Breast epithelium (tissue), 4 donors: ENCODE results near the gene CLIP2. TPM values are rescaled to one million over a fixed set of nuclear protein-coding genes. Genes with fewer than 3 reads are reported as not detected.

Experiments
- DNase-seq, 2 donors: peaks; one replicate each; pipeline ENCODE4 v3.0.0-alpha.2; 2019; ENCODE audit warnings: low spot score in 2 of 2
- H3K27ac ChIP-seq, 2 donors: fragments of 200-600 bp; sonication (generic) in 1 of 2; one replicate each; pipeline ENCODE4 v1.5.1; 2016 to 2019; ENCODE audit warnings: mild to moderate bottlenecking in 1 of 2
- H3K27me3 ChIP-seq, 2 donors: fragments of 200-600 bp; sonication (generic) in 1 of 2; one replicate each; pipeline versions ENCODE4 v1.5.1 to v1.6.0; 2017 to 2019; ENCODE audit warnings: control low read depth in 1 of 2, mild to moderate bottlenecking in 1 of 2
- H3K36me3 ChIP-seq: fragments of 200-600 bp; one replicate; pipeline ENCODE4 v1.5.1; 2019
- H3K4me1 ChIP-seq, 2 donors: fragments of 200-600 bp; sonication (generic); one replicate each; pipeline ENCODE4 v1.5.1; 2016 to 2019; ENCODE audit warnings: control low read depth in 1 of 2
- H3K4me3 ChIP-seq, 3 donors: fragments of 200-600 bp; sonication (generic); 1 replicate in 2 of 3; 2 replicates in 1 of 3; pipeline ENCODE4 v1.5.1; 2016 to 2019; ENCODE audit warnings: mild to moderate bottlenecking in 3 of 3, moderate library complexity in 2 of 3
- H3K9me3 ChIP-seq, 2 donors: fragments of 200-600 bp; sonication (generic) in 1 of 2; one replicate each; pipeline ENCODE4 v1.5.1; 2016 to 2019; ENCODE audit warnings: control low read depth in 1 of 2
- POLR2A ChIP-seq: fragments of 450-650 bp; IDR thresholded peaks from one replicate; pipeline ENCODE4 v1.6.1; 2016; ENCODE audit warnings: antibody characterized with exemption, mild to moderate bottlenecking, moderate library complexity
- POLR2AphosphoS5 ChIP-seq, 3 donors: sonication (generic); formaldehyde crosslinking; IDR thresholded peaks; one replicate each; pipeline ENCODE4 v1.6.1; 2017; ENCODE audit warnings: antibody characterized with exemption in 3 of 3
- intact Hi-C: fragments of 100-400 bp; cut with DNase I; formaldehyde crosslinking; loops from one replicate; pipeline ENCODE4 v1.15.1; 2023; ENCODE audit warnings: low total_unique reads
- total RNA-seq, 3 donors: library from RNA; depleted of rRNA; stranded (reverse); fragments of >200 nt; gene quantifications; one replicate each; pipeline ENCODE4 v1.1.0, GENCODE V29; 2016
- TF ChIP-seq, protein P1 (sequence below), 3 donors: fragments of 450-650 bp; IDR thresholded peaks; one replicate each; pipeline ENCODE4 v1.5.1; 2016 to 2017; ENCODE audit warnings: antibody characterized with exemption in 3 of 3, mild to moderate bottlenecking in 3 of 3, moderate library complexity in 3 of 3

CLIP2 gene
- total RNA-seq, 3 donors from 2014 or later, result 7.3 to 20.3 (median 13.0) TPM

- no peak for TF ChIP-seq POLR2AphosphoS5 (IDR thresholded peaks at IDR 0.05)
- TF ChIP-seq POLR2A, result no peak
- TF ChIP-seq, protein P1, sequence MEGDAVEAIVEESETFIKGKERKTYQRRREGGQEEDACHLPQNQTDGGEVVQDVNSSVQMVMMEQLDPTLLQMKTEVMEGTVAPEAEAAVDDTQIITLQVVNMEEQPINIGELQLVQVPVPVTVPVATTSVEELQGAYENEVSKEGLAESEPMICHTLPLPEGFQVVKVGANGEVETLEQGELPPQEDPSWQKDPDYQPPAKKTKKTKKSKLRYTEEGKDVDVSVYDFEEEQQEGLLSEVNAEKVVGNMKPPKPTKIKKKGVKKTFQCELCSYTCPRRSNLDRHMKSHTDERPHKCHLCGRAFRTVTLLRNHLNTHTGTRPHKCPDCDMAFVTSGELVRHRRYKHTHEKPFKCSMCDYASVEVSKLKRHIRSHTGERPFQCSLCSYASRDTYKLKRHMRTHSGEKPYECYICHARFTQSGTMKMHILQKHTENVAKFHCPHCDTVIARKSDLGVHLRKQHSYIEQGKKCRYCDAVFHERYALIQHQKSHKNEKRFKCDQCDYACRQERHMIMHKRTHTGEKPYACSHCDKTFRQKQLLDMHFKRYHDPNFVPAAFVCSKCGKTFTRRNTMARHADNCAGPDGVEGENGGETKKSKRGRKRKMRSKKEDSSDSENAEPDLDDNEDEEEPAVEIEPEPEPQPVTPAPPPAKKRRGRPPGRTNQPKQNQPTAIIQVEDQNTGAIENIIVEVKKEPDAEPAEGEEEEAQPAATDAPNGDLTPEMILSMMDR (IDR thresholded peaks at IDR 0.05), result no peak
- Histone ChIP-seq H3K4me1 (no peaks in the 10 kb centered on the region), H3K27ac (no peak overlapping the region), H3K4me3 (no peak overlapping the region), H3K36me3 (no peaks in the 10 kb centered on the region), H3K9me3 (no peaks in the 10 kb centered on the region), H3K27me3 (no peaks in the 10 kb centered on the region)
- intact Hi-C loops, result loop anchor here (10.0 kb wide), 1 partner anchor 199 kb away; no protein-coding TSS in a partner anchor
- no peak for DNase-seq
Observed at GRCh38 chr7:74403521-74404387, 114.5 kb downstream of the CLIP2 start.

GRCh38 chr7:74404388-74404700, 115.1 kb downstream of the CLIP2 start:
- no peak for DNase-seq
- intact Hi-C loops, result loop anchor here (10.0 kb wide), 1 partner anchor 200 kb away; no protein-coding TSS in a partner anchor
- Histone ChIP-seq H3K4me3 (no peak overlapping the region), H3K9me3 (no peaks in the 10 kb centered on the region), H3K36me3 (no peaks in the 10 kb centered on the region), H3K27me3 (no peaks in the 10 kb centered on the region), H3K4me1 (no peaks in the 10 kb centered on the region), H3K27ac (no peak overlapping the region)
- no peak for TF ChIP-seq POLR2AphosphoS5 (IDR thresholded peaks at IDR 0.05)
- TF ChIP-seq POLR2A, result no peak
- TF ChIP-seq, protein P1 (IDR thresholded peaks at IDR 0.05), result no peak

- TF ChIP-seq POLR2AphosphoS5 (IDR thresholded peaks at IDR 0.05) (no peak), POLR2A (no peak)
- TF ChIP-seq, protein P1 (IDR thresholded peaks at IDR 0.05), result no peak
- Histone ChIP-seq H3K4me3 (no peak overlapping the region), H3K9me3 (no peaks in the 10 kb centered on the region), H3K27ac (no peak overlapping the region), H3K27me3 (no peaks in the 10 kb centered on the region), H3K36me3 (no peaks in the 10 kb centered on the region), H3K4me1 (no peaks in the 10 kb centered on the region)
- intact Hi-C loops, result loop anchor here (10.0 kb wide), 1 partner anchor 200 kb away; no protein-coding TSS in a partner anchor
- no peak for DNase-seq
Observed at GRCh38 chr7:74404741-74405140, 115.5 kb downstream of the CLIP2 start.

DNA sequence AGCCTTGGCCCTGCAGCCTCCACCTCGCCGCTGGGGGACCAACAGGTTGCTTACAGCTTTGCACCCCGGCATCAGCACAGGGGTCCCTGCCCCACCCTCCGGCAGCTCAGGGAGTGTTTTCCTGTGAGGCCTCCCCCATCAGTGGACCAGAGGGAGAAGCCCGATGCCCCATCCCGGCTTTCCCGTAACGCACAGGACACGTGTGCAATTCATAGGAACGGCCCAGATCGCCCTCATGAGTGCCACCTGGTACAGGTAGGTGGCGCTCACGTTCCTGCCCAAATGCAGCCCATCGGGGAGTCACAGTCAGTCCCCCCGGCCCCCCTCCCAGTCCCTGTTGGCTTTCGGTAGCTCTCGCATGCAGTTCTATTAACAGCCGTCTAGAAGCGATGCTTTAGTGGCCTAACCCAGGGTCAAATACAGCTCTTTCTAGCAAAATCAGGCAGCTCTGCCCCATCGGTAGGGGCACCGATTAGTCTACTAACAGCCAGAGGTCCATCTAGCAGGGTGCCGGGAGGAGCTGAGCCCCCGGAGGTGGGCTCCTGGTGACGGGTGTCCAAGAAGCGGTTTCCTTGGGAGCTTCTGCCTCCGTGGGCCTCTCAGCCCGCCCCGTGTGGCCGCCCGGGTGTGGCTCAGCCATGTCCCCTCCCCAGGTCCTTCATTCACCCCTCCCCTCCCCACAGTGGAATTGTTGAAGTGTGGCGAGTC, 116.1 kb downstream of the CLIP2 start:
- H3K9me3 ChIP-seq, result no peaks in the 10 kb centered on the region
- H3K4me1 ChIP-seq, result no peaks in the 10 kb centered on the region
- H3K36me3 ChIP-seq, result no peaks in the 10 kb centered on the region
- H3K27ac ChIP-seq, result no peak overlapping the region
- DNase-seq, result no peak
- intact Hi-C loops, result loop anchor here (10.0 kb wide), 1 partner anchor 201 kb away; no protein-coding TSS in a partner anchor
- H3K4me3 ChIP-seq, result no peak overlapping the region
- TF ChIP-seq, protein P1 (IDR thresholded peaks at IDR 0.05), result no peak
- TF ChIP-seq POLR2A (no peak), POLR2AphosphoS5 (IDR thresholded peaks at IDR 0.05) (no peak)
- H3K27me3 ChIP-seq, result no peaks in the 10 kb centered on the region
